ENCODE measurements around the gene KSR2. TPM values are rescaled to one million over a fixed set of nuclear protein-coding genes. Genes with fewer than 3 reads are reported as not detected.

KSR2 gene
- total RNA-seq, 1 donor from 2014 or later, result 0.30 TPM

DNA sequence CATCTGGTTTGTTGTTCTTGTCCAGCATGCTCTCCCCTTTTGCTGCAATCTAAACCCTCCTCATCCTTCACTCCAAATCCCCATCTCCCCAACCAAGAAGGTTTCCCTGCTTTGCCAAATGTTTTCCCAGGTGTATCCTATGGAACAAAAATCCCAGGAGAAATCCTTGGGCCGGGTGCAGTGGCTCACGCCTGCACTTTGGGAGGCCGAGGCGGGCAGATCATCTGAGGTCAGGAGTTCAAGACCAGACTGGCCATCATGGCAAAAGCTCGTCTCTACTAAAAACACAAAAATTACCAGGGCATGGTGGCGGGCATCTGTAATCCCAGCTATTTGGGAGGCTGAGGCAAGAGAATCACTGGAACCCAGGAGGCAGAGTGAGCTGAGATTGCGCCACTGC lies 5.0 kb downstream of the KSR2 start:
- peaks cover 26% of the 10 kb centered on the region for H3K27me3 ChIP-seq
- H3K4me1 ChIP-seq, result peaks cover 14% of the 10 kb centered on the region
- no peak overlapping the region for H3K4me3 Mint-ChIP-seq
- no peak for TF ChIP-seq CTCF (IDR thresholded peaks at IDR 0.05)
- TF ChIP-seq EZH2phosphoT487 (IDR thresholded peaks at IDR 0.05), result no peak
- TF ChIP-seq EZH2 (IDR thresholded peaks at IDR 0.05), result no peak
- peaks cover 12% of the 10 kb centered on the region for H3K4me1 Mint-ChIP-seq
- no peak overlapping the region for H3K4me3 ChIP-seq
- no peaks in the 10 kb centered on the region for H3K36me3 ChIP-seq
- no peaks in the 10 kb centered on the region for H3K36me3 Mint-ChIP-seq
- H3K27ac Mint-ChIP-seq, result no peak overlapping the region
- H3K4me2 ChIP-seq, result no peak overlapping the region
- peaks cover 12% of the 10 kb centered on the region for H3F3A ChIP-seq (ENCODE audit: low read depth)
- no peak overlapping the region for H2AFZ ChIP-seq (replicated peaks)
- H4K20me1 ChIP-seq (ENCODE audit: low read depth), result no peaks in the 10 kb centered on the region
- no peak overlapping the region for H3K9ac ChIP-seq
- peaks cover 29% of the 10 kb centered on the region for H3K27me3 Mint-ChIP-seq (ENCODE audit: insufficient read depth, low read depth)
- no peaks in the 10 kb centered on the region for H3K9me3 ChIP-seq (ENCODE audit: low read depth)
- DNase-seq (ENCODE audit: low spot score), result no peak
- no peak overlapping the region for H3K27ac ChIP-seq
- no peaks in the 10 kb centered on the region for H3K9me3 Mint-ChIP-seq
- no peaks in the 10 kb centered on the region for H3K79me2 ChIP-seq (ENCODE audit: low read depth)

- Histone ChIP-seq H2AFZ (replicated peaks) (no peak overlapping the region), H3K9ac (no peak overlapping the region), H3K27ac (no peak overlapping the region), H3K9me3 (ENCODE audit: low read depth) (no peaks in the 10 kb centered on the region), H4K20me1 (ENCODE audit: low read depth) (no peaks in the 10 kb centered on the region), H3K4me1 (no peaks in the 10 kb centered on the region), H3K4me3 (no peak overlapping the region), H3F3A (ENCODE audit: low read depth) (no peaks in the 10 kb centered on the region), H3K36me3 (no peaks in the 10 kb centered on the region), H3K4me2 (no peak overlapping the region), H3K79me2 (ENCODE audit: low read depth) (no peaks in the 10 kb centered on the region), H3K27me3 (no peaks in the 10 kb centered on the region)
- no peak overlapping the region for H3K27ac Mint-ChIP-seq
- no peak for DNase-seq (ENCODE audit: low spot score)
- H3K36me3 Mint-ChIP-seq, result no peaks in the 10 kb centered on the region
- H3K4me1 Mint-ChIP-seq, result no peaks in the 10 kb centered on the region
- H3K9me3 Mint-ChIP-seq, result peaks cover 2% of the 10 kb centered on the region
- no peak overlapping the region for H3K4me3 Mint-ChIP-seq
- peaks cover 2% of the 10 kb centered on the region for H3K27me3 Mint-ChIP-seq (ENCODE audit: insufficient read depth, low read depth)
- no peak for TF ChIP-seq CTCF (IDR thresholded peaks at IDR 0.05)
- no peak for TF ChIP-seq EZH2 (IDR thresholded peaks at IDR 0.05)
- no peak for TF ChIP-seq EZH2phosphoT487 (IDR thresholded peaks at IDR 0.05)
Observed at GRCh38 chr12:117936722-117937484, 31.9 kb downstream of the KSR2 start.

DNA sequence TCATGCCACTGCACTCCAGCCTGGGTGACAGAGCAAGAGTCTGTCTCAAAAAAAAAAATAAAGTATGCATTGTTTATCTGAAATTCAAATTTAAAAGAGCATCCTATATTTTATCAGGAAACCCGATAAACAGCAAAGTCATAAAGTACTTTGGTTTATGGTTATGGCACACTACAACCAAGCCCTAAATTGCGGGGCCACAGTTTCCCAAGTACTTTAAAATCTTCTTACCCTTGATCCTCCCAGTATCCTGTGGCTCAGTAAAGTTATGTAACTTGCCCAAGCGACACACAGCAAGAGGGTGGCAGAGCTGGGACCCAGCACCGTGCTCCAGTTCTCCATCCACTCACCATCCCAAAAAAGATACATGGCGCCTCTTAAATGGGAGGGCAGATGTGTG lies 35.2 kb downstream of the KSR2 start:
- H3K4me2 ChIP-seq, result no peak overlapping the region
- no peaks in the 10 kb centered on the region for H3K27me3 ChIP-seq
- H3K36me3 ChIP-seq, result no peaks in the 10 kb centered on the region
- Mint-ChIP-seq H3K36me3 (no peaks in the 10 kb centered on the region), H3K27me3 (ENCODE audit: insufficient read depth, low read depth) (peaks cover 2% of the 10 kb centered on the region), H3K4me3 (no peak overlapping the region), H3K4me1 (no peaks in the 10 kb centered on the region), H3K27ac (no peak overlapping the region), H3K9me3 (peaks cover 2% of the 10 kb centered on the region)
- no peaks in the 10 kb centered on the region for H3K79me2 ChIP-seq (ENCODE audit: low read depth)
- H3K27ac ChIP-seq, result no peak overlapping the region
- TF ChIP-seq EZH2phosphoT487 (IDR thresholded peaks at IDR 0.05), result no peak
- no peak for TF ChIP-seq EZH2 (IDR thresholded peaks at IDR 0.05)
- no peak for TF ChIP-seq CTCF (IDR thresholded peaks at IDR 0.05)
- no peaks in the 10 kb centered on the region for H4K20me1 ChIP-seq (ENCODE audit: low read depth)
- no peak overlapping the region for H3K9ac ChIP-seq
- DNase-seq (ENCODE audit: low spot score), result no peak
- H3F3A ChIP-seq (ENCODE audit: low read depth), result no peaks in the 10 kb centered on the region
- no peaks in the 10 kb centered on the region for H3K9me3 ChIP-seq (ENCODE audit: low read depth)
- no peaks in the 10 kb centered on the region for H3K4me1 ChIP-seq
- no peak overlapping the region for H3K4me3 ChIP-seq
- no peak overlapping the region for H2AFZ ChIP-seq (replicated peaks)
